RPMI7951 (cell line): Measurements from ENCODE around the gene ABCC4. TPM values are rescaled to one million over a fixed set of nuclear protein-coding genes. Genes with fewer than 3 reads are reported as not detected.

Source experiments
- DNase-seq: peaks from one replicate; pipeline ENCODE4 v3.0.0-alpha.2; 2012; ENCODE audit warnings: low read depth
- total RNA-seq: library from RNA; depleted of rRNA; stranded (reverse); fragments of >200 nt; shearing (Covaris generic); gene quantifications from 2 replicates; pipeline ENCODE4 v1.2.3, GENCODE V29; 2014

The ABCC4 gene
- total RNA-seq, 1 experiment from 2014 or later = 6.7 TPM

DNA sequence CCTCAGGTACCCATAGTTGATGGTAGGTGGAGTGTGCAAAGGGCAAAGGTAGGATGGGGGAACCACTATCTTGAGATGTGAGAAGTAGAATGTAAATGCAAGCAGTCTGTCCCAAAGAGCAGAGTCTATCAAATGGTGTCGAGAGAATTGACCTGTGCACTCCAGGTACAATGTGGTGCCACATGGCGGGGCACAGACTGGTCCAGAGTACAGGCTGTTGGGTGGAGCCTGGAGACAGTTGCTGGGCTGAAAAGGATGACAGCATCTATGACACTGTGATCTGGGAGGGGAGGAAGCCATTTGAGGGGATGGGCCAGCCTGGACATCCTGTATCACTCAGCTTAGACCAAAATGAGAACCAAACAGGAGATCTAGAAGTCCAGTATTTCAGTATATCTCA lies 180.6 kb downstream of the ABCC4 start:
- no peak for DNase-seq

DNA sequence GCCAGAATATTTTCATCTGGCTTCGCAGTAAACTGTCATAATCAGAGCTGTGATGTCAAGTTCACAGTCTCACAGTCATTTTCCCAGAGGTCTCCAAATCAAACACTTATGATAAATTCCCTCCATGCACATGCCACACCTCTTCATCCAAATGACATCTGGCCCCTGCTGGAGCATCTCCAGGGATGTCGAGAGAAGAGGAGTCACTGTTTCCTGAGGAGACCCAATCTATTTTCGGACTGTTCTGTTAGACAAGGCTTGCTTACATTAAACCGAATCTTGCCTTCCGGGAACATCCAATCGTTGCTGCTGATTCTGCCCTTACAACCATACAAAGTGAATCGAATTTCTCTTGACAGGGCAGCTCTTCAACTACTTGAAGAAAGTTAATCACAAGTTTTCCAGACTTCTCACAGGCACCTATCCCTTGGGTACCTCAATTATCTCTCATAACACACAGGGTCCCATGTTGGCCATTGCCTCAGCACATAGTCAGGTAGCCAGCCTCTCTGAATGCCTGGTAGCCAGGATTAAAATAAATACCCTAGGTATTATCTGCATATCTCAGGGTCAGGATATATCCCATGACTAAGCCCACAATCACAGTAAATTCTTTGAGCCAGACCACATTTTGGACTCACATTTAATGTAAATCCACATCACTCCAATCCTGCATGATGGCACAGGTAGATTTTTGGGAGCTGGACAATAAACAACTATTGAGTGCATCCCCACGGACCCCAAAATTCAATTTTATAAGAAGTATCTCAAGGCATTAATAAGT lies 182.5 kb downstream of the ABCC4 start:
- no peak for DNase-seq

DNA sequence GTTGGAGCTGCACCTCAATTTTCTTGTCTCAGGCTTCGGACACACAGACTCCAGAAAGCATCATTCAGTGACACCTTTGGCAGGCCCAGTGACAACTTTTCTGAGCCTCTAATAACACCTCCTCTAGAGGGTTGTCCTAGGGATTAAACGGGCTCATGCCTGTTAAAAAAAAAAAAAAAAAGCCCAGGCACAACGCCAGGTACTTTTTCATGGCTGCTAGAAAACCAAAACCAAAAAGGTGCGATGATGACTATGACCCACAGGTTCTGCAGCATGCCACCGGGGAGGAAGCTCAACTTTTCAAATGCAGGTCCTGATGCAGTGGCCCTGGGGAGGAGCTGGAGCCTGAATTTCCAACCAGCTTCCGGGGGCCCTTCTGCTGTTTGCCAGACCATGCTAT lies 184.2 kb downstream of the ABCC4 start:
- no peak for DNase-seq

DNA sequence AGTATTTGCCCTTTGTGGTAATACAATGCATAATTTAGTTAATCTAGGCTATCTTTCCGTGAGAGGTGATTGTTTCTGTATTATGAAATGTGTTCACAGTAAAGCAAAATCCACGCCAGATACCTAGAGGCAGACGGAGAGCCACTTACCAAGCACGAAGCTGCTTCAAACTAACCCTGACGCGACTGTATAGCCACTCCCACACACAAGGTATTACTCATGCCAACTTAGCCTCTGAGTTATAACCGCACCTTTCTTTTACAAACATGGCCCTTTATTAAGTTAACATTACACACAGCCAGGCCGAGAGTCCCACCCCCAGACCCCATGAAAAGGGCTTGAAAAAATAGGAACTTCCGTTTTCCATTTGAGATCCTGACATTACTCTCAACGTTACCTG lies 185.7 kb downstream of the ABCC4 start:
- no peak for DNase-seq

DNA sequence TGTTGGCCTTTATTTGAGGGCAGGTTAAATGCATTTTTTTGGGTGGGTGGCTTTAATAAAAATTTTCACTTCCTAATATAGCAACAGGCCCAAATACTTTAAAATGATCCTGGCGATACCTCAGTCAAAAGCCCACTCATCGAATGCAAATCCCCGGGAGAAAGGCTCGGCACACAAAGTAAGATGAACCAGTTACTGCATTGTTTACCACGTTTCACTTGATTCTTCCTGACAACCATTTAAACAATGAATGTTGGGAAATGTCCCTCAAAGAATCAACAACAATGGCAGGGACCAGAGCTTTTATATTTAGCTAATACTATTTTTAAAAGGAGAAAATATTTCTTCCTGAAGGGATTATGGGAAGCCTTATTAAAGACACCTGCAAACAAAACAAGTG lies 187.7 kb downstream of the ABCC4 start:
- no peak for DNase-seq

DNA sequence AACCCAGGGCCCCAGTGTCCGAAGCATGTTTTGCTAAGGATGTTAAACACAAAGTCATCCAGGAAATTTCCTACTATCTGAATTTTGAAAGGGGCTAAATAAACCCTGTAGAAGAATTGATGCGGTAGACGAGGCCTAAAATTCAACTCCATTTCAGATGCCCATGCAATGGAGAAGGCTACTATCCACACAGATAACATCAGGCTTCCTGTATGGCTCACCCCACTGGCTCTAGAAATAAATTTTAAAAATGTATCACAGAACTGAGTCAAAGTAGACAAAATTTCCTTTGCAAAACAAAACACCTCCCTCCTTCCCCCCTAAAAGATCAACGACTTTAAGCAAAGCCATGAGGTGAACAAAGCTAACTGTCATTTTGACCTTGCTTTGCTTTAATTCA lies 188.4 kb downstream of the ABCC4 start:
- DNase-seq = no peak

DNA sequence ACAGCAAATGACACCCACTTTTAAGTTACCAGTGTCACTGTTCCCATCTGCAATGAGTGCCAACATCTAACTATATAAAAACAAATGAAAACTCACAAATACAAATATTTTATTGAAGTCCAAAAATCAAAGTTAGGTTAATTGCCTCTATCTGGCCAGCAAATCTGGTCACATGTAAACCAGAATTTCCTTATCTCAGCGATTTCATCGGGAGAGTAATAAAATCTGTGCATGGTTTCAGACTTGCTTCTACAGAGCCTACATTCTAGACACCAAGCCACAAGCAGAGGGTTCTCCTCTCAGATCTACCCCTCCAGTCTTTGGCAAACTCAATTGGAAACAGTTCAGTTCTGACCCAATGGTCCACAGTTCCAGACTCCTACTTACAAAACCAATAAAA lies 189.6 kb downstream of the ABCC4 start:
- no peak for DNase-seq

DNA sequence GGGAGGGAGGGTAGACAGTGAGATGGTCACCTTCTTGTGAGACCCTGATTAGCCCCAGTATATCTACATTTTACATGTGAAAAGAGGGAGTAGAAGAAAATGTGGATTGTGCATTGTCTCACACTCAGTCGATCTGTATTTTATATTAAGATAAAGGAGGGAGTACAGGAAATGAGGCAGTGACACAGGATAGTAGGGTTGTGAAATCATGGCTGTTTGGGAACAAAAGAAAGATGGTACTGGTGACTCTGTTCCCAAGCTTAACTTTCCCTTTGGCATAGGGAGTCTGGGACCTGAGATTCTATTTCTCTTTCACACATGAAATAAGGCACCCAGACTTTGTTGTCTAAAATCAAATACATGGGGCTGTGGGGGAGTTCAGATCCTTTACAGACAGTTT lies 194.7 kb downstream of the ABCC4 start:
- no peak for DNase-seq

DNA sequence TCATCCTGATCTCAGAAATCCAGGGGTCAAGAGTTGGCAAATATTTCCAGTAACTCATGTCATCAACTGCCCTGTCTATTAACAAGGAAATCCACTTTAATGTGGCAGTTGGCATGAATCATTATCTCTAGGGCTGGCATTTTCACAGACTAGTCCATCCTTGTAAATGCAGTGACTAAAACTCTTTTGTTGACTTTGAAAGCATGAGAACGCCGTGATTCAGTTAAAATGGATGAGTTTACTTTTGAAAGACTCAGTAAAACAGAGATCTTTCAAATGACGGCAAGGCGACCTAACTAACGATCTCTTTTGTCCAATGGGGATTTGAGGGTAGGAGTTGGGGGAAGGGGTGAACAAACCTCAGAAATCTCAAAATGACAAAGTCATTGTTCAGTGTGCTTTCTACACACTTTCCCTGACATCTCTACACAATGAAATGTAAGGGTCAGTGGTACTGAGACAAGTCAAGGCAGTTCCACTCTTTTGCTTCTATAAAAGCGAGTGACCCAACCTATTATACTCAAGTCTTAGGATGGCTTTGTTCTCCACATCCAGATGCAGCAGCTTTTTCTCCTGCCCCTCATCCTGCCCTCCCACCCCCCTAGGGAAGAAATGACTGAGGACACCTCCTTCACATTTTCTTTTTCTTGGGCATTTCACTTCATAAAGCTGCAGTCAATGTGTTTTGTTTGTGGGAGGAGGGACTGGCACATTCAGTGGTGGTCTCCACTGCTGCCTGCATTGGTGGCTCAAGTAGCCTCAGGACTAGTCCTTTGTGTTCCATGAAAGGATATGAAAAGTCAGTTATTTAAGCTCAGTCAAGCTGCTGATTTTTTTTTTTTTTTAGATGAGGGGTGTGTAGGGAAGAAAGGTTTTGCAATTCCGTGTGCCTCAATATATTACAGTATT lies 200.5 kb downstream of the ABCC4 start:
- DNase-seq = peak; percentile 63

DNA sequence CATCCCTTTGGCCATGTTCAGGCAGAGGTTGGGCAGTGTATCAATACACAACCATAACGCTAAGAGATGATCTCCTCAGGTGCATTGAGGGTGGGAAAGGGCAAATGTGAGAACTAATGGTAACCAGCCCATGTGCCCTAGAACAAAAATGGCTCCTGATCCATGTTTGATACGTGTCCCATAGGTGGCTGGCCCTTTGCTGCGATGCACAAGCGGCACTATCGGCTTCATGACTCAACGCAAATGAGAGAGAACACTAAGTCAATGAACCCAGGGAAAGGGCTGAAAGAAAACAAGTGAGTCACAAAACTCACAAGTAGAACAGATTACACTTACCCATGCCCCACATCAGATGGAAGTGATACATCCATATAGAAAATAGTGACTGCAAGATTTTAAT lies 201.7 kb downstream of the ABCC4 start:
- DNase-seq = peak; percentile 11

DNA sequence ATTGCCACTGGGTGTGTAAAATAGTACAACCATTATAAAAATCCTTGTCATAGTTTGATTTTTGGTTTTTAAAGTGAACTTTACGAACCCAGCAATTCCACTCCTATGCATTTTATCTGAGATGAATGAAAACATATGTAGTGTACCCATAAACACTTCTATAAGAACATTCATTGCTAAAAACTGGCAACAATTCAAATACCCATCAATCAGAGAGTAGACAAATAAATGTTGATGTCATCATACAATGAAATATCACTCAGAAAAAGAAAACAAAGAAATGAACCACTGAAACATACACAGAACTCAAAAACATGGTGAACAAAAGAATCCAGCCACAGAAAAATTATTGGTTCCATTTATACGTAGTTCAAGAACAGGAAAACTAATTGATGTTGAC lies 202.3 kb downstream of the ABCC4 start:
- DNase-seq = no peak

DNA sequence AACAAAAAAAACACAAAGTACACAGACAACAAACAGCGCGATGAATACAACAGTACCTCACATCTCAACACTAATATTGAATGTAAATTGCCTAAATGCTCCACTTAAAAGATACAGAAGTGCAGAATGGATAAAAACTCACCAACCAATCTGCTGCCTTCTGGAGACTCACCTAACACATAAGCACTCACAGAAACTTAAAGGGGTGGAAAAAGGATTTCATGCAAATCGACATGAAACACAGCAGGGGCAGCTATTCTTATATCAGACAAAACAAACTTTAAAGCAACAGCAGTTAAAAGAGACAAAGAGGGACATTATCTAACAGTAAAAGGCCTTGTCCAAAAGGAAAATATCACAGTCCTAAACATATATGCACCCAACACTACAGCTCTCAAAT lies 209.5 kb downstream of the ABCC4 start:
- DNase-seq = no peak

DNA sequence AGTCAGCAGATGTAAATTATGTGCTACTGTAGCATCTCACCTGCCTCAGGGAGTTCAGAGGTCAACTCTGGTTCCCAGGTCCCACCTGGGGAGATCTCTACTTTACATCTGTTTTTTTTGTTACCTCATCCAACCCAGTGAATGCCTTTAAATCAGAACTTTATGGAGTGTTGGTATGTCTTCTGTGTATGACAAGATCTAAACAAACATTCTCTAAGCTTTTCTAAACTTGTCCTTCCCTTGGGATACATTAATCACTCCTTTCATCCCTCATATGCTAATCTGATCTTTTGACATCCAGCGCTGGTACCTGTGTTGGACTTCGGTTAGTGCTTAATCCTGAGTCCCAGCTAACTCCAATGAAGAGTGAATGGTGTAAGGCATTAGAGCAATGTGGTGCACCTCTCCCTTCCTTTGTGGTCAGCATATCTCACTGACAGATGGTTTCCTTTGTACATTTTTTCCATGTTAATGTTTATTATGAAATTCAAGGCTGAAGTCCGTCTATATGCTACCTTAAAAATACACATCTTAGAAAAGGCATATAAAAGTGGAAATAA lies 213.4 kb downstream of the ABCC4 start:
- DNase-seq = no peak

DNA sequence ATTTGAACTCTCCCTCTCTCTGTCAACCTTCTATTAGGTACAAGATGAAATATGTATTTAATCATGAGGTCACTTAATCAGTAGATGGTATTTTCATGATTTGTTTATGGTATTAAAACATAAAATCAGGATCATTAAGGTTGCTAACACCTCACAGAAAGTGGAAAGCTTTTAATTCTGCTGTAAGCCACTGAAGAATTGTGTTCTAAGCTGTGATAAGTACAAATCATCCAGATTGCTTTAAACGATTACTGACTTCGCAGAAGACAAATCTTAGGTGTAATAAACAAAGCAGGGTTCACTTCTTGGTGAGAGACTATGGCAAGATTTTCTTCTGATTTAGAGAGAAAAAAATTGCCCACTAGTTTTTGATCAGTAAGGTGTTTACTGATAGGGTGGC lies 214.5 kb downstream of the ABCC4 start:
- DNase-seq = no peak

DNA sequence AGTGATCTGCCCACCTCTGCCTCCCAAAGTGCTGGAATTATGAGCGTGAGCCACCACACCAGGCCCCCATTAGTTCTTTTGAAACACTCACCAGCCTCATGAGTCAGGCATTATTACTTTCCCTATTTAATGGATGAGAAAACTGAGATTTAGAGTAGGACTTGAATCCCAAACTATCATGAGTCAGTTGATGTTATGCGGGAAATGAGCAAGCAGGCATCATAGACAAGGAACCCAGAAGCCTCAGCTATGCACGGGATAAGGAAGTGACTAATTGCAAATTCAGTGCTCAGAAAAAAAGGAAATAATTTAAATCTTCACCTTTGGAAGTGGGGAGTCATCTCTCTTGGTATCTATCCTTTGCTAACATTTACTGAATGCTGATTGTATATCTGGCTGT lies 217.5 kb downstream of the ABCC4 start:
- peak; percentile 67 for DNase-seq

DNA sequence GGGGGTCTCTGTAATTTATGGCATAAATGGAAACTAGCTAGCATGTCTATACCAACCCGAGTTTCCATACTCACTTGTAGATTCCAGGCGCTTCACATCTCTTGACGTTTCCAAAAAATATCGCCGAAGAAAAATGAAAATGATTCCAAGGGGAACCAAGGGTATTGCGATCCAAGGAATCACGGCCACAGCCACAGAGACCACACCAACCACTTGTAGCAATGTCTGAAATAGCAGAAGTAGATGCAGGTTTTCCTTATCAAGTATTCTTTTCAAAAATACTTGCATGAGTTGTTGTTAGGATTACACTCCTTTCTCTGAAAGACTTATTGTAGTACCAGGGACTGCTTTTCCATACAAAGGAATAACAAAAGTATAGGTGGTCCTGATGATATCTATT lies 218.2 kb downstream of the ABCC4 start:
- no peak for DNase-seq

DNA sequence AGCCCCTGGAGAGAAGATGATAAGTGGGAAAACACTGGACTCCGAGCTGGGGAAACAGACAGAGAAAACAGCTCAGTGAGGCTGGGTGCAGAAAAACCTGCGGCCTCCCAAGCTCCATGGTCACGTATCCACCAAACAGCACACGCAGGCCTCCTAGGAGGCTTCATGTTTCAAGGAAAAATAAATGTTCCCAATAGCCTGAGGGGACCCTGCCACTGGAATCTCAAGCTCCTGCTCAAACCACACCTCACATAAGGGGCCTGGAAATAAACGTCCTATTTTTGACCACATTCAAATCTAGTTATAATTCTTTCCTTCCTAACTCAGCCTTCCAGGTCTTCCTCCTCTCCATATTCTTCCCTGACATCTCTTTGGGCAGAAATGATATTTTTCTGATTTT lies 225.7 kb downstream of the ABCC4 start:
- peak; percentile 26 for DNase-seq

DNA sequence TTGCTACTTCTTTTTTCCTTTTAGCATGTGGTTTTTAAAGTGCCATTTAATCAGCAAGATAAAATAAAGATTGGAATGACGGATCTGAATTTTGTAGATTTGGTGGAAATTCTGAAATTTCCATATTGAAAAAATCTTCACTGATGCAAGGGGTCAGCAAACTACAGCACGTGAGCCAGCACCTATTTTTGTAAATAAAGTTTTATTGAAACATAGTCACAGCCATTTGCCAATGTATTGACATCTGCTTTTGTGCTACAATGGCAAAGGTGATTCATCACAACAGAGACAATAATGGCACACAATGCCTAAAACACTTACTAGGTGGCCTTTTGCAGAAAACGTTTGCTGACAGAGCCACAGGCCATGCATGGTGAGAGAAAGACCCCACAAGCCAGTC lies 226.4 kb downstream of the ABCC4 start:
- no peak for DNase-seq

DNA sequence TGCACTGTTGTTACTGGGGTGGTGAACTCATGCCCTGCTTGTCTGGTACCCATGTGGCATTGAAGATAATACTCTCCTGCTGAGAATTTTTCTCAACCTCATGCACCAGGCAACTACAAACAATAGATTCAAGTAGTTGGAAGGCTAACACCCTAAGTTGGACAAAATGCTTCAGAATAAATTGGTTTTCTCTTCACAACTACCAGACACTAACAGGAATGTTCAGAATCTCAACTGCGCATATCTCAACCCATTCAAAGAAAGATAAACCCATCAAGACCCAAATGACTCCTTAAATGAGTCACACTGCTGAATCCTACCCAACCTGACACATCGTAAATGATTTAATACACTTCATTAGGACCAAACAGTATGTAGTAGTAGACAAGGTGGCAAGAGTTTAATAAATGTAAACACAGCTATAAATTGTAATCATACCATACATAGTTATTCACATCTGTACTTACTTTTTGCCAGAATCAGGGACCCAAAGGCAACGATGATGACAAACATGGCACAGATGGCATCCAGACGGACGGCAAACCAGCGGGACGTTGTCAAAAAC lies 227.4 kb downstream of the ABCC4 start:
- DNase-seq = no peak

DNA sequence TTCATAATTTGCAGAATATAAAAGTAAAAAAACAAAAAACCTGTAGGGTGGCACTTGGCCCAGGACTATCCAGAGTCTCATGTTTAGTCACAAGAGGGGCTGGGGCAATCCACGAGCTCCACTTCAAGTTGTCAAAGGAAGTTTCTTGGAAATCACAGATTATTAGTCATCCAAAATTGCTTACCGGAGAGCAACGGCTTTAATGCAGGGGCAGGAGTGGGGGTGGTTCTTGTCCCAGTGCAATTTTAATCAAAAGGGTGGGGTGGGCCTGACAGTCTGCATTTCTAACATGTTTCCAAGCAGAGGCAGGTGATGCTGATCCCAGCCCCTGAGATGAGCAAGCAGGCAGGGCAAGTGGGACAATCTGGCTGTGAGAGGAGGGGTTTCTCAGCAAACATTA lies 233.9 kb downstream of the ABCC4 start:
- DNase-seq = peak; percentile 7

DNA sequence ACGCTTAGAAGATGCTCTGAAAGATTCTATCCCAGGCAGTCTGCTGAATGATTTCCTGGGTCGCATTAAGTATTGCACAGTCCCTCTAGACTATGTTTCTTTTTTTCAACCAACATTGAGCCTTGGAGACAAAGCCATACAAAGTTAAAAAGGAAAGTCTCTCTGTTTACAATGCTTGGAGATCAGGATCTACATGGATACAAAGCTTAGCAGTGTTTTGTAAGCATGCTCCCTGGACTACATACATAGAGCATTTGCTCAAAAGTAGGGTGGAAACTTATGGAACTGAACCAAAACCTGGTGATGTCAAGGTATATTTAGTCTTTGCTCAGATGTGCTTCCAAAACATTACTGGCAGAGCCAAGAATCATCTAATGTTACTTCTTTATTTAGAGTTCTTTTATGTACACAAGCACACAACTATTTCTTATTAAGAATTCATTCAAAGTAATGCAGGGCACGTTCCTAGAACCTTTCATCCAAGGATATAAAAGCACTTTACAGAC lies 241.2 kb downstream of the ABCC4 start:
- no peak for DNase-seq

DNA sequence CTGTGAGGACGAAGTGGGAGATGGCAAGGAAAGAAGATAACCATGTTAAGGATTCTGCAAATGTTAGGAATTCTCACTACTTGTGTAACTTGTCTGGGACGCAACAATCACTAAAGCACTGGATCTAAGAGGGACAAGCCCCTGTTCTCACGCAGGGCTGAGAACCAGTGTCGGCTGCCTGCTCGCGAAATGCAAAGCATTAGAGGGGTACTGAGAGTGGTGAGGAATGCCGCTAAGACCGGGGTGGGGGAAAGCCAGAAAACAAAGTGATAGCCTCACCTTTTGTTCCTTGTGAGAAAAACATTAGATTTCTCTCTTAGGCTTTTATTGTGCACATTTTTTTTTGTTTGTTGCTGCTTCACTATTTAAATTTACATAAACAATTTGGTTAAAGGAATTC lies 241.9 kb downstream of the ABCC4 start:
- DNase-seq = no peak
